PC-3 (cell line): ENCODE data around the gene GAD1.

ENCODE experiments used
- CTCF ChIP-seq: fragments of 300-600 bp; sonication (generic); conservative IDR thresholded peaks from 2 replicates; pipeline ENCODE4 v1.5.1; 2017; ENCODE audit warnings: antibody characterized with exemption, low read depth, mild to moderate bottlenecking, low read length
- EZH2 ChIP-seq: fragments of 300-600 bp; sonication (generic); IDR thresholded peaks from one replicate; pipeline ENCODE4 v1.6.1; 2017; ENCODE audit warnings: antibody characterized with exemption, mild to moderate bottlenecking, low read length; ENCODE audit not compliant: unreplicated experiment
- EZH2phosphoT487 ChIP-seq: fragments of 300-600 bp; sonication (generic); IDR thresholded peaks from 2 replicates; pipeline ENCODE4 v1.6.1; 2018; ENCODE audit warnings: mild to moderate bottlenecking, antibody characterized with exemption, low read length, borderline replicate concordance

GRCh38 chr2:170822290-170823087 is 5.8 kb downstream of the GAD1 start:
- no peak for TF ChIP-seq CTCF
- TF ChIP-seq EZH2phosphoT487 = no peak
- no peak for TF ChIP-seq EZH2
